A673 (cell line): Measurements from ENCODE around the gene PCDHGB2.
"Not testable (repeated sequence)": the region's sequence is repeated elsewhere in the genome, so short reads cannot be mapped to it uniquely, and the experiment has no call there.

ENCODE experiments used
- CTCF ChIP-seq: fragments of 300-800, 200-600 bp; sonication (generic); conservative IDR thresholded peaks from 2 replicates; pipeline ENCODE4 v1.5.1; 2017; ENCODE audit warnings: low read depth, mild to moderate bottlenecking, antibody characterized with exemption, low read length, moderate library complexity, mixed read lengths
- EZH2 ChIP-seq: fragments of 200-600 bp; sonication (generic); IDR thresholded peaks from 2 replicates; pipeline ENCODE4 v1.6.1; 2017; ENCODE audit warnings: borderline replicate concordance, low read depth, mild to moderate bottlenecking, mixed read lengths, antibody characterized with exemption, low read length; ENCODE audit not compliant: poor library complexity, severe bottlenecking

- TF ChIP-seq CTCF, EZH2: not testable (repeated sequence)
Observed at GRCh38 chr5:141394401-141395187, 34.8 kb downstream of the PCDHGB2 start.
